ENCODE measurements around the gene NHSL1.

- TF ChIP-seq EZH2 (IDR thresholded peaks at IDR 0.05; ENCODE audit: borderline replicate concordance, low read length), result no peak
- no peak for TF ChIP-seq CTCF (conservative IDR thresholded peaks at IDR 0.05 in 1 of 2, IDR thresholded peaks at IDR 0.05 in 1 of 2; ENCODE audit: extremely low read depth in 1 of 2, insufficient read depth in 1 of 2, low read depth in 1 of 2, low read length in 2 of 2)
Measured at GRCh38 chr6:138387577-138388368, 111.5 kb downstream of the NHSL1 start.

Data from mammary epithelial cell (primary cell).